Measurements from ENCODE around the gene TMEM178A.

TMEM178A gene

DNA sequence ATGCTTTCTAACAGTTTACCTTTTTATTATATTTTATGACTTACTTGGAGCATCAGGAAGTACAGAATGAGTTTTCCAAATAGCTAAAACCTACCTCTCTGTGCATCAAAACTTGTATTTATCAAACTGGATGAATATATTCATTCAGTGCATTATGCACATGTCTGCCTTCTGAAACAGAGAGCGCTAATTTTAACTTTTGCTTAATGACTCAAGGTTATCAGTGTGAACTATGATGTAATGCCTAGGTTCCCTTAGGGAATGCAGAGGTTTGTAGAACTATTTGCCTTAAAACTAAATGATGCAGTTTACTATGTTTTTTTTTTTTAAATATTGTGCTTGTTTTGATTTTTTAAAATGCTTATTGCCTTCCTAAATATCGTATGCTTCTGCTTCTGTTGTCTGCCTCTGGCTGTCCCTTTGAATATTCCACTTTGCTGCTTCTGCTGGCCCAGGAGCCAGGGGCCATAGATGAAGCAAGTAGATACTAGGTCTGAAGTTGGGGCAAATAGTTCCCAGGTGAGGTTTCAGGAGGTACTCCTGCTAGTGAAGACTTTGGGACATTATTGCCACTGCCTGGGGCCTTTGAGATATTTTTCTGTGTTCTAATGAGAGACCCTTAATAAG, 16.5 kb downstream of the TMEM178A start:
- no peak for DNase-seq

DNA sequence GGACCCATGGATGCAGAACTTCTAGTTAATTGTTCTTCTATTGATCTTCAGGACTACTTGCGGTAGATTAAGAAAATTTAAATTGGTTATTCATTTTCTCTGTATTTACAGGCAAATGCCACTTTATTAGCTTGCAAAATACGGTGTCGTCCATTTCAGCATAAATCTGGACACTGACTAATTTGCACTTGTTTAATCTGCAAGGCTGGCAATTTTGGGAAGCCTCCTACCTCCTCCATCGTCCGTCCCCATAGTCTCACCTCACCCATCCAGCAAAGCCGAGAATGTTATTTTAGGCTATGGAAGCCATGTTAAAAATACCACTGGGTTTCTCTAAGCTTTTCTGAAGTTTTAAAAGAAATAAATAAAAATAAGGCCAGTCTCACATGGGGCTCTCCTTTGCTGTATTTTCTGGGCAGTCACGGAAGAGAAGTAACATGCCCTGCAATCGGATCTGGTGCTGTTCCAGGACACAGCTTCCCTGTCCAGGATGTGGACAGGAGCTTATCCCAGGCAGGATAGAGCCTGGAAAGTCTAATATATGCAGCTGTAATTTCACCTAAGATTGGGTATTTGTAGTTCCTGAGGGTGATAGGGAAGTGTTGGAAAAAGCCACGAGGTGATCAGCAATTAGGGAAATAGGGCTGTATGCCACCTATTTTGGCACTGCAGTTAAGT, 17.4 kb downstream of the TMEM178A start:
- DNase-seq: no peak

DNA sequence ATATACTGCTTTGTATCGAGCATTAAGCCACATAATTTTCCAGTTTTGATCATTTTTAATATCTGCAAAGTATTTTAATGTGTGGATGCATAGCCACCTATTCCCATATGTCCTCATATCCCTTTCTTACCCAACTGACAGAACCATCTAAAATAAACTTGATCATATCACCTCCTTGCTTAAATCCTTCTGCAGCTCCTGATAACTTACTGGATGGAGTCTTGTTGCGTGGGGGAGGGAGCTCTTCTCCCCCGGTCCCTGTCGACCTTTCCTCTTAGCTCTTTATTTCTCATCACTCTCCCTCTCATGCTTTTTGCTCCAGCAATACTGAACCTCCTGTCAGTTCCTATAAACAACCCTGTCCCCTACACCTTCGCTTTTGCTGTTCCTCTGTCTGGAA, 18.7 kb downstream of the TMEM178A start:
- DNase-seq: no peak

DNA sequence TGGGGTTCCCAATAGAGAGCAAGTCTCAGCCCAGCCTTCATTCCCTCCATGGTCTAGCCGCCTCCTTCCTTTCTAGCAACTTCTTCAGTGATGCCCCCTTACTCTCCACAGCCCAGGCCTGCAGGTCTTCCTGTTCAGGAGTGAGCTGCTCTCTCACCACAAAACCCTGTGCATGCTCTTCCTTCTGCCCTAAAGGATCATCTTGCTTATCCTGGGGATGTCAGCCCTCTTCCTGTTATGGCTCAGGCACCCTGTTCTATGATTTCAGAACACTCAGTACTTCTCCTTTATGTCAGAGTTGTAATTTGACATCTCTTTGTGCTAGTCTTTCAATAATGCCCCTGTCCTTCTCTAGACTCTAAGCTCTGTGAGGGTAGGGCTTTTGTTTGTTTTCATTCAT, 19.4 kb downstream of the TMEM178A start:
- DNase-seq: no peak

DNA sequence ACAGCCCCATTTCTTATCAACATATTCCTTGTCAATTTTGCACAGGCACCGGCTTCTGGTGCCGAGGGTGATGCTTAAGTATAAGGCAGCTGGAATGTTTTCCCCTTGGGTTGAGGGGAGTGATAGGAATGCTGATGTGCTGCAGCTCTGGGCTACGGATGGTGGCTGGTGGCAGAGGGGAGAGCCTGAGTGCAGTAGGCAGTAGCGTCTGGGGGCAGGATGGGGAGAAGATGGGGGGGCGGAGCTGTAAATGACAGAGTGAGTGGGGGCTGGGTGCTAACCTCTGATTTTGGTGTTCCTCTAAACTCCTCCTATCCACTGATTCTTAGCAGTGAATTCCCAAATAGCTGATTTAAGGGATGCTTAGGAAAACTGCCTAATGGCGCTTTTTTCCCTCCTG, 20.7 kb downstream of the TMEM178A start:
- DNase-seq: no peak

DNA sequence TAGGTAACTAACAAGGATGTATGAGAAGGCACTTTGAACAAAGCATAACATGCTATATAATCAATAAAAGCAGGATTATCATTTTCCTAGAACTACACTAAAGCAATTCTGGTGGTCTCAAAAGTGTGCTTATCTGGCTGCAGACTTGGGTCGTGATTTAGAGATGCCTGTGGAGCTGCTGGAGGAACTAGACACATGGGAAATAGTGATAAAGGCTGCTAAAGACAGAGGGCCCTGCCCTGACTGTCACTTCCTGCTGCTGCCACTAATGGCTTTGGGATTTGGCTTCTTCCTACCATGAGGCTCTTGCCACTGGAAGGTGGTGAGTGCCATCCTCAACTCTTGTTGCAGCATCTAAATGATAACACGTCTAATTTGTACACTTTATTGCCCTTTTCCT, 22.5 kb downstream of the TMEM178A start:
- no peak for DNase-seq

DNA sequence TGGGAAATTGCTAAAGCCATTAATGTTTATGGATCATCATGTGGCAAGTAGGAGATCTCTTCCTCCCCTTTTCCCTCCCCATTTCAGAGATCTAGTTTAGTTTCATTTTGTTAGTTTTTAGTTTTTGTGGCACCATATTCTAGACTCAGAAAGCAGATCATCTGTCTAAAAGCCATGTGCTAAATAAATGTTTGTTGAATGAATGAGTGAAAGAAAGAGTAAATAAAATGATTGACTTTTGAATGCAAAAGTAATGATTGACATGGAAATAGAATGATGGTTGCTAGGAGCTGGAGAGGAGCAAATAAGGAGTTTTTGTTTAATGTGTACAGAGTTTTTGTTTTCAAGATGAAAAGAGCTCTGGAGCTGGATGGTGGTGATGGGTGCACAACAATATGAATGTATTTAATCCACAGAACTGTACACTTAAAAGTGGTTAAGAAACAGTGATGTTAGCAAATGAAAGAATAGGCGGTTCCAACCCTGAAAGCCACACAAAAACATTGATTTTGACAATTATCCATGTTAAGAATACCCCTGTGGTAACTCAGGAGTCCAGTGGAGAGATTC, 23.6 kb downstream of the TMEM178A start:
- no peak for DNase-seq

DNA sequence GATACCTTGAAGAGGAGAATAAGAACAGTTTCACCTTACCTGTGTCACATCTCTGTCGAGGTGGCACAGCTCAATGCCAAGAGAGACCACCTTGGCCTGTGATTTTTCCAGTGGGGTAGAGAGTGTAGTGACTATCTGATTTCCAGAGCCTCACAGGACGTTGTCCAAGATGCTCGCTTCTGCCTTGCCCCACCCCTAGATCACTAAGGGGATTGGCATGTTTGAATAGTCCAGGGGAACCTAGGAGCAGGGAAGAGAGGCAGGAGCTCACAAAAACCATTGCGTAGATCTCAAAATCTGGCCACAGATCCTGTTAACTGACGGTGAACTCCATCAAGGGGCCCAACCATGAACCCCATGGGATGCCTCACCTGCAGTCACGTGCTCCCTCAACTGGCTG, 24.2 kb downstream of the TMEM178A start:
- DNase-seq: no peak

DNA sequence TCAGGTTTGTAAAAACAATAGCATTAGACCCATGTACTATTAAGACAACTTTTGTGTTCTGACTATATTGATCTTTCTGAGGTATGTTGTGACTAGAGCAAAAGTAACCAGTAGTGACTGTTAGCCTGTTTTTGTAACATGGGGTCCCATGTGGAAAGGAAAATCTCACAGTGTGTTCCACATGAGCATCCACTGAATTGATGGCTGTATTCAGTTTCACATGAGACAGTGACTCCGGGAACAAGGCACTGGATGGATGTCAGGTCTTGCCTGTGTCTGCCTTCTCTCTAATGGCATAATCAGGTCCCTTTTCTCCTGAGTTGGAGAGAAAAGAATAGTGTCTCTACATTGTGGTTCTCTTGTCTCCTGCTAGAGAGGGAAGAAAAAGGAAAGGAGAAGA, 27.5 kb downstream of the TMEM178A start:
- no peak for DNase-seq

DNA sequence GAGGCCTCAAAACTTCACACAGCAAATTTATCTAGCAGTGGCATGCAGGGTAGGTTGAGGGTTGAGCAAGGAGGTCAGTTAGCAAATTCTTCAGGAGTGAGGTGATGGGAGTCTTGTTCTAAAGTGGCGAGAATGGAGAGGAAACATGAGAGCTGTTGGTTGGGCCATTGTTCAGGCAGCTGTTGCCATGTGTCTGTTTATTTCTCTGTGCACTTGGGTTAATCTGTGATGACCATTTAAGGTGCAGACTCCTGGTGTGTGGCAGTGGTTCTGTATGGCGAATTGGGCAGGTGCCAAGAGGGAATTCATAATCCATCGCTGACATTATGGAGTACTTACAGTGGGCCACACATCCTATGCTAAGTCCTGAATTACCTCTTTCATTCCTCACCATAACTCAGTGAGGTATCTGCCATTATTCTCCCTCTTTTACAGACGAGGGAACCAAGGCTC, 30.4 kb downstream of the TMEM178A start:
- DNase-seq: no peak

DNA sequence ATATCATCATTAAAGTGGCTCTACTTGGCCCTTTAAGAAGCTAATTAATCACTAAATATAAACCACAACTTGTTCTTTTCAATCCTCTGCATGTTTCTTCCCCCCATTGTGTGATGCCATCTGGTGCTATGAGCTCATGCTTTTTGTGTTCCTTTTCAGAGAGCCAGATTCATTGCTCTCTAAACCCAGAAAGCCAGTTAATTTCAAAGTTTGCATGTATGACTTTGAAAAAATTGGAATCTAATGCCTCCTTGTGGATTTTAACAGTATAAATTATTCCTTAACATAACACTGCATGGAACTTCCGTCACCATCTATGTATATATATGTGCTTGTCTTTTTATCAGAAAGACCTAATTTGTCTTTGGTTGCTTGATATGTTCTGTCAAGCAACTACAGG, 31.1 kb downstream of the TMEM178A start:
- DNase-seq: no peak

DNA sequence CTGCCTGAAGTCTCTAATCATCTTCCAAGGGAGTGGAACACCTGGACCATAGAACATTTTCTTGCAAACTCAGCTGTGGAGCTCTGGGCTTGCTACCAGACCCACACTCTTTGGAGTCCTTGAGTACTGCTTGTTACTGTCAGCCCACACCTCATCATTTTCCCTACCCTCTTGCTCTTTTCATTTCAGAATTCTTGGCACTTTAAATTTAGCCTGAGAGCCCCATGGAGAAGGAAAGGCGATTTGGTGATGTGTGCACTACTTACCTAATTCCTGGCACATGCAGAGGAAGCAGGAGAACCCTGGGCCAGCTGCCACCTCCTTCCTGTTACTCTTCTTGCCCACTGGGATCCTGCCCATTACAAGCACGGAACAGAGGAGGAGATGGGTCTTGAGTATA, 31.7 kb downstream of the TMEM178A start:
- no peak for DNase-seq

DNA sequence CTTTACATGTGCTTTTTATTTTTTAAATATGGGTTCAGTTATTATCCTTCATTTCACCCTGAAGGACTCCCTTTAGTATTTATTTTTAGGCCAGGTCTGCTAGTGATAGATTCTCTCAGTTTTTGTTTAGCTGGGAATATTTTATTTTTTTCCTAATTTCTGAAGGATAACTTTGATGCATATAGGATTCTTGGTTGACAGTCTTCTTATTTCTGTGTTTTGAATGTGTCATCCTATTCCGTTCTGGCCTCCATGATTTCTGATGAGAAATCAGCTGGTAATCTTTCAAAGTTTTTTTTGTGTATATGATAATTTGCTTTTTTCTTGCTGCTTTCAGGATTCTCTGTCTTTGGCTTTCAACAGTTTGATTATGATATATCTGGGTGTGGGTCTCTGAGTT, 35.4 kb downstream of the TMEM178A start:
- DNase-seq: no peak

DNA sequence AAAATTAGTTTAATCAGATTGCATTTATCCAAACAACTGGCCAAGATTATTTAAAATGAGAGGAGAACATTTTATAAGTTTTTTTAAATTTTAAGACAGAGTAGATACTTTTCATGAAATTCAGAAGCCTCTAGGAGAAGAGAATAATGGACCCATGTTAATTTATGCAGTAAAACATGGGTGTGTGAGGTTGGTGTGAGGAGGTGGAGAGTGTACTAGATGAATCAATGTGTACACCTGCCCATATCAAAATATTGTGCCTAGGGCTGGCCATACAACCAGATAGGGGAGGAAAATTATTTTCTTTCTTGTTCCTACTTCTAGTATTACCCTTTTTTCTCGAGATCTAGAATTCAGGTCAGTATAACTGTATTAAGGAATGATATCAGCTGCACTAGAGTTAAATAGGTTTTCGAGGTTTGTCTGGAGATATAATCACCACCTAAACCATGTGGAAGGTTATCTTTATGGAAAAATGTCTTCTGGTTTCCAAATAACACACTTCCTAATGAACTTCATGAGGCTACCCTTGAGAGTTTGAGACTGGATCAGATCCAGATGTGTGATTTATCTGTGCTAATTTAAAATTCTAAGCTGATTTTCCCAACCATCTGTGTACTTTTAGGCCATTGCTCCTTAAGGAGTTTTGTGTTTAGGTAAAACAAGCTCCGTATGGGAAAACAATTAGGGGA, 37.6 kb downstream of the TMEM178A start:
- no peak for DNase-seq

DNA sequence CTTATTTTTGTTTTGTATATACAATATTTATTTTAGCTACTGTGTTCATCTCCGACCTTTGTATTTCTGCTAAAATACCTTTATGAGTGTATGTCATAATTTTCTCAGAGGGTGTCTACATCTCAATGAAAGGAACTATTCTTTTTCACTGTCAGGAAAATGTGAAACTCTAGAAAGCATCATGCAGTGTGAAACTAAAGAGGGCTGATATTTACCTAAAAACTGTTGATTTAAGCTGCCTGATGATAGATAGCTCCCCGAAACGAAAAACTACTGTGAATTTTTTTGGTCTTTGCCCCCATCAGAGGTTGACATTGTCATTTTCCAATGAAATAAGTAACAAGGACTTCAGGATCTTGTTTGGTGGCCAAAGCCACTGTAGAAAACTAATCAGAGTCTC, 38.8 kb downstream of the TMEM178A start:
- DNase-seq: no peak

DNA sequence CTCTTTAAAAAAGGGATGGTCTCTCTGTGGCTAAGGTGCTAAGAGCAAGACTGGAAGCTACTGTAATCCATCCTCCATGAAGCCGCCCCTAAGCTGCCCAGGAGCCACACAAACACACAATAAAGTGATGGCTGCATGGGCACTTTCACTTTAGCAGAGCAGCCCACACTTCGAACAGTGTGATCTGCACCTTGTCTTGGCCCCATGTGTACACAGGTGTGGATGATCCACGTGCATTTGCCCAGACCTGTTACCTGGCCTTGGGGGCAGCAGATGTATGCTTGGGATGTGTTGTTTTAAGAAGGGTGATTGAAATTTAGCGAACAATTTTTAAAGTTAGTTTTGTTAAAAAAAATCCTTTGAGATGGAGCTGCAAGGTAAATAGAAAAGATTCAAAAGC, 39.9 kb downstream of the TMEM178A start:
- DNase-seq: no peak

DNA sequence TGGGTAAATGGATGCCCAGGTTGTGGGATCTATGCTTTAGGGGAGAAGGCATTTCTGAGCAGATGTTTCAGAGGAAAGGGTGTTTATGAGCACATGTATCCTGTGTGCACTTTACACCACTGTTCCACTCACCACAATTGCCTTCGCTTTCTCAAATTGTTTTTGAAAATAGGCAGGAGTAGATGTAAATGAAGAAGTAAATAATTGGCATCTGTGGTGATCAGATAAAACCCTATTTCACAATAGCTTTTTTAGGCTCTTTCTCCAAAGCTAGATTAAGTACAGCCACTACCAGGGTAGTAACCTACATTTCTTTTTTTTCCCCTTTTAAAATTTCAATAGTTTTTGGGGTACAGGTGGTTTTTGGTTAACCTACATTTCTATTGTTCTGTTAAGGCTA, 40.6 kb downstream of the TMEM178A start:
- no peak for DNase-seq

DNA sequence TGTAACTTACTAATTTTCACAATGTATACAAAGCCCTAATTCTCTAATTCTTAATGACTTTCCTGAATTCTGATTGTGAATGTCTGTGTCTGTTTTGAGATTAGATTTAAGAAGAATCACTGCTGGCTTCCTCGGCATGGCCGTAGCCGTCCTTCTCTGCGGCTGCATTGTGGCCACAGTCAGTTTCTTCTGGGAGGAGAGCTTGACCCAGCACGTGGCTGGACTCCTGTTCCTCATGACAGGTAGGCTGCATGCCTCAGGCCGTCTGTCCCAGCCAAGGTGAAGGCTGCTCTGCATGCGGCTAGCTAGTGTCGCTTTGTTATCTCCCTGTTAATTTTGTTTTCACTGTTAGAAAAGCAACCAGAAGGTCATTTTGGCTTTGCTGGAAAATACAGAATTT, 41.2 kb downstream of the TMEM178A start:
- no peak for DNase-seq

DNA sequence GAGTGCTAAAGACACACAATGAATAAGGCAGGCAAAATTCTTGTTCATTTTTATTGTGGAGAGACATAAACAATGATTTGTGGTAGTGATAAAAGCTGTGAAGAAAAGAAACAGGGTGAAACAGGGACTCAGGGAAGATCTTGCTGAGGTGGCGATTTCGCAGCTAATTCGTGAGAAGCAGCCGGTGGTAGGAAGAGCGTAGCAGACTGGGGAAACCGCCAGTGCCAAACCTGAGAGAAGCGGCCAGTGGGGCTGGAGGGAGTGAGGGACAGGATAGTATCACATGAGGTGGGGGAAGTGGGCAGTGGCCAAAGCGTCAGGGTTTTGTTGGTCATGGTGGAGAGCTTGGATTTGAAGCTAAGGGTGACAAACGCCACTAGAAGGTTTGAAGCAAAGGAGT, 42.3 kb downstream of the TMEM178A start:
- DNase-seq: no peak

DNA sequence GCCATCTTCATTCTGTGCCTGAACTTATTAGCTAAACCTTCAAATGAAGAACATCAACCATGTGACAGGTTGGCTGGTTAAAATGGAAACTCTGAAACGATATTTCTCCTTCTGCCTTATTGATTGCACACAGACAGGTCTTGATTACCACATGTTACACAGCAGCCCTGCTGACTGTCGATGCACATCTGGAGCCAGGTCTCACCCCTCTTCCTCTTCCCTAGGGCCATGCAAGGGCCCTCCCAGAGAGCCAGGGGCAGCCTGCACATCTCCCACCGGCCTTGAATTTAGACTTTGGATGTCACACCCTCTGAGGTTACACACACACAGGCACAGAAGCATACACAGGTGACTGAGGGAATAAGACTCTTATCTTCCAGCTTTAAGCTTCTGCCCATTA, 45.1 kb downstream of the TMEM178A start:
- no peak for DNase-seq

DNA sequence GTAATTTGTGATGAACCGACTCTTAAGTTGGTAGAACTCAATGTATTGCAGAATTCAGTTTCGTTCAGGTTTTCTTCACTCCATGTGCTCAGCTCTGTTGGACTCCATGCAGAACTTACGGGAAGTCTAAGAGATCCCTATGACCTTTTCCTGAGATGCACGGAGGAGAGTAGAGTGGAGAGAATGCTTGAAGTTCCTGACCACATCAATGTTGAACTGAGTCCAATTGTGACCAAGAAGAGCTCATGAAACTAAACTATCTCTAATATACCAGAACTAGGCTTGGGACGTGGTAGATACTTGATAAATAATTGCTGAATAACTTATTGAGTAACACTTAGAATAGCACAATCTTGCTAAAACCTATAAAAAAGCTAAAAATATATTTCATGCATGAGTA, 47.2 kb downstream of the TMEM178A start:
- DNase-seq: no peak

DNA sequence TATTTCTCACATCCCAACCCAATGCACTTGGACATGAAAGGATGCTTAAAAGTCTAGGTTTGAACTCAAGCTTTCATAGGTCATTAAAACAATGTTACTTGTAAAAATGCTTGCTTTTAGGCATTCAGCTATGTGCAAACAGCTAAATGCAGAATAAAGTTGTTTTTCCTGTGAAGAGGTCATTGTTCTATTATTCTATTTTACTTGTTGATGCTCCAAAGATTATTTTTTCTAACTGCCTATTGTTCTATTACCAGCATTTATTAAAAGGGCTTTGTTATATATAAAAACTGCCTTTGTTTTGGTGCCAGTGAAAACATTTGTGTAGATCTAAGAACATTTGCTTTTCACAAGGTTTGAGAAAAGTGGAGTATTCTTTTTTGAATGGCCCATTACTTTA, 49.4 kb downstream of the TMEM178A start:
- DNase-seq: no peak

DNA sequence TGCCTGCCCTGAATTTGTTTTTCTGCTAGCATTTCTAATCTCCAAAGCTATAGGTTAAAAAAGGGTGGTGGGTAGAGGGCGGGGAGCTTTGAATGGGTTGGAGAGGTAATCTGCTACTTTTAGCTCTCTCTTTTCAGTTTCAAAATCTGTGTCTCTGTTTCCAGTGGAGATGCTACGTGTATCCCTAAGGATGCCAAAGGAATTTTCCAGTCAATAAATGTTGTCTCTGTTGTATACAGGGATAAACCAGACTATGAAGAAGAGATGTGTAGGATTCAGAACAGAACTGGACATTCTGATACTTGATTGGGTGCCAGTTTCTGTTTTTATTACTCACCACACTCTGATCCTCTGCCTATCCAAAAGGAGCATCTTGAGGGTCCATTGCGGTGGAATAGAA, 50.1 kb downstream of the TMEM178A start:
- DNase-seq: no peak

DNA sequence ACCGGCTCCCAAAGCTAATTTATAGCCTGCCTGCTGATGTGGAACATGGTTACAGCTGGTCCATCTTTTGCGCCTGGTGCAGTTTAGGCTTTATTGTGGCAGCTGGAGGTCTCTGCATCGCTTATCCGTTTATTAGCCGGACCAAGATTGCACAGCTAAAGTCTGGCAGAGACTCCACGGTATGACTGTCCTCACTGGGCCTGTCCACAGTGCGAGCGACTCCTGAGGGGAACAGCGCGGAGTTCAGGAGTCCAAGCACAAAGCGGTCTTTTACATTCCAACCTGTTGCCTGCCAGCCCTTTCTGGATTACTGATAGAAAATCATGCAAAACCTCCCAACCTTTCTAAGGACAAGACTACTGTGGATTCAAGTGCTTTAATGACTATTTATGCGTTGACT, 51.4 kb downstream of the TMEM178A start:
- no peak for DNase-seq

All from GOT3 (cell line).